GM12878 (cell line): ENCODE measurements around the gene LEUTX. TPM values are rescaled to one million over a fixed set of nuclear protein-coding genes. Genes with fewer than 3 reads are reported as not detected.

ENCODE experiments used
- ATAC-seq: fragments of 200-7000 bp; cut with Tn5 transposase; 3 replicates; pipeline ENCODE4 v1.9.1; 2020; ENCODE audit warnings: mild to moderate bottlenecking, moderate library complexity
- BruUV-seq: library from RNA; stranded (reverse); fragments of 400-500 nt; replicated peaks from 2 replicates; lab custom pipeline; 2021; lab: Mats Ljungman, UMichigan
- CTCF ChIA-PET: fragments of 300-600 bp; sonication (Branson Sonifier 250); formaldehyde crosslinking; extraction: SDS; loops from one replicate; lab custom pipeline; 2021; ENCODE audit warnings: inconsistent platforms; lab: Yijun Ruan, JAX
- POLR2A ChIA-PET: fragments of 350-600 bp; formaldehyde crosslinking; extraction: SDS; loops from one replicate; lab custom pipeline; 2021; ENCODE audit warnings: inconsistent platforms; lab: Charles Lee
- RAD21 ChIA-PET: fragments of 300-600 bp; sonication (Branson Sonifier 250); formaldehyde crosslinking; loops from one replicate; lab custom pipeline; 2023; ENCODE audit warnings: antibody characterized with exemption; ENCODE audit not compliant: unreplicated experiment; lab: Charles Lee
- SMC1A ChIA-PET: fragments of 300-600 bp; sonication (Branson Sonifier 250); formaldehyde crosslinking; loops from one replicate; lab custom pipeline; 2023; ENCODE audit not compliant: unreplicated experiment, uncharacterized antibody; lab: Charles Lee
- DNase-seq: peaks from one replicate; pipeline ENCODE4 v3.0.0-alpha.2; 2011; ENCODE audit warnings: low read depth, low spot score
- FAIRE-seq: peaks from 3 replicates; lab custom pipeline; 2011; peaks lifted over from hg19 to GRCh38; lab: Jason Lieb, UNC
- H2AFZ ChIP-seq: 2 replicates; pipeline ENCODE4 v1.6.0; 2011; ENCODE audit warnings: low read depth, low read length, control low read depth; ENCODE audit not compliant: control insufficient read depth
- H3K27ac ChIP-seq: 2 replicates; pipeline ENCODE4 v1.5.1; 2011; ENCODE audit warnings: control low read depth; ENCODE audit not compliant: control insufficient read depth, insufficient read depth
- H3K27me3 ChIP-seq, 2 experiments: replicated peaks in 1 of 2; 2 replicates each; pipeline versions ENCODE4 v1.6.0 to v1.6.1; 2011; ENCODE audit warnings: low read length in 1 of 2; ENCODE audit not compliant: control insufficient read depth in 2 of 2, insufficient read depth in 2 of 2
- H3K36me3 ChIP-seq, 2 experiments: 2 replicates each; pipeline ENCODE4 v1.5.1; 2011; ENCODE audit warnings: low read length in 1 of 2; ENCODE audit not compliant: control insufficient read depth in 2 of 2, insufficient read depth in 2 of 2
- H3K4me1 ChIP-seq: 2 replicates; pipeline ENCODE4 v1.6.1; 2011; ENCODE audit warnings: mild to moderate bottlenecking, low read length, moderate library complexity, mixed read lengths; ENCODE audit not compliant: control insufficient read depth, insufficient read depth
- H3K4me2 ChIP-seq: 2 replicates; pipeline ENCODE4 v1.6.0; 2011; ENCODE audit warnings: control low read depth; ENCODE audit not compliant: control insufficient read depth, insufficient read depth
- H3K4me3 ChIP-seq: fragments of 200-600 bp; sonication (generic); 2 replicates; pipeline ENCODE4 v1.5.1; 2016
- H3K79me2 ChIP-seq: 2 replicates; pipeline ENCODE4 v1.6.0; 2011; ENCODE audit warnings: low read length; ENCODE audit not compliant: control insufficient read depth, insufficient read depth
- H3K9ac ChIP-seq: 2 replicates; pipeline ENCODE4 v1.8.0; 2011; ENCODE audit warnings: low read length, control low read depth, mixed read lengths; ENCODE audit not compliant: control insufficient read depth, insufficient read depth
- H3K9me3 ChIP-seq: replicated peaks from 3 replicates; pipeline ENCODE4 v1.5.1; 2011; ENCODE audit warnings: mild to moderate bottlenecking, low read length; ENCODE audit not compliant: control insufficient read depth, insufficient read depth
- H4K20me1 ChIP-seq: 2 replicates; pipeline ENCODE4 v1.6.0; 2011; ENCODE audit not compliant: control insufficient read depth, insufficient read depth
- E4F1 ChIP-seq: fragments of 450-650 bp; IDR thresholded peaks from 2 replicates; pipeline ENCODE4 v1.6.1; 2018; ENCODE audit warnings: borderline replicate concordance, mild to moderate bottlenecking; ENCODE audit not compliant: partially characterized antibody
- IKZF1 ChIP-seq: fragments of 450-650 bp; conservative IDR thresholded peaks from 2 replicates; pipeline ENCODE4 v1.6.1; 2017; ENCODE audit warnings: antibody characterized with exemption, mild to moderate bottlenecking
- KDM1A ChIP-seq: fragments of 200-600 bp; sonication (generic); IDR thresholded peaks from 2 replicates; pipeline ENCODE4 v1.6.1; 2016; ENCODE audit warnings: borderline replicate concordance
- NFIC ChIP-seq: IDR thresholded peaks from 2 replicates; pipeline ENCODE4 v1.6.1; 2012; ENCODE audit warnings: low read depth, mild to moderate bottlenecking, inconsistent platforms, low read length, moderate library complexity
- NKRF ChIP-seq: fragments of 450-650 bp; conservative IDR thresholded peaks from 2 replicates; pipeline ENCODE4 v1.6.1; 2017; ENCODE audit warnings: mild to moderate bottlenecking, moderate library complexity
- RCOR1 ChIP-seq: conservative IDR thresholded peaks from 2 replicates; pipeline ENCODE4 v1.6.1; 2012; ENCODE audit warnings: low read depth, low read length, improper control_type of control experiment
- RELB ChIP-seq: fragments of 450-650 bp; IDR thresholded peaks from 2 replicates; pipeline ENCODE4 v1.6.1; 2017; ENCODE audit warnings: low read depth, mild to moderate bottlenecking, moderate library complexity
- SPI1 ChIP-seq: IDR thresholded peaks from 2 replicates; pipeline ENCODE4 v1.6.1; 2011; ENCODE audit warnings: low read depth, mild to moderate bottlenecking, low read length, moderate library complexity, borderline replicate concordance; ENCODE audit not compliant: insufficient read depth
- ZNF592 ChIP-seq: fragments of 450-650 bp; IDR thresholded peaks from 2 replicates; pipeline ENCODE4 v1.6.1; 2017; ENCODE audit warnings: mild to moderate bottlenecking, moderate library complexity
- WGBS: methylation state at CpG from one replicate; pipeline ENCODE4 v1.1.6; 2016; ENCODE audit warnings: low lambda C conversion rate; ENCODE audit not compliant: insufficient replicate concordance, insufficient coverage; ENCODE audit errors: missing lambda C conversion rate; 5-methylcytosine and 5-hydroxymethylcytosine counted together
- in situ Hi-C: fragments of 300-500 bp; cut with MboI; formaldehyde crosslinking; loops from 9 replicates; pipeline ENCODE4 v1.14.3; 2018; ENCODE audit warnings: mixed read lengths
- intact Hi-C: fragments of 100-400 bp; cut with micrococcal nuclease; formaldehyde crosslinking; loops from one replicate; pipeline ENCODE4 v1.14.2; 2022; ENCODE audit not compliant: unreplicated experiment
- polyA plus RNA-seq, 11 experiments: library from polyadenylated mRNA; depleted of rRNA in 4 of 11; unstranded in 6 of 11; stranded (reverse) in 5 of 11; fragments of >200 nt; fragmentation: Nextera tagmentation in 4 of 11; fragmentation: Illumina TruSeq in 1 of 11; extraction: Ambion mirVana in 4 of 11; extraction: Trizol in 1 of 11; gene quantifications; 1 replicate in 1 of 11; 2 replicates in 10 of 11; pipeline versions ENCODE4 v1.2.1 to v1.2.3, GENCODE V29; 2011 to 2016; ENCODE audit warnings: inconsistent platforms in 2 of 11, missing spikeins in 2 of 11, low read depth in 1 of 11
- total RNA-seq, 4 experiments: library from RNA; depleted of rRNA in 3 of 4; stranded (reverse); fragments of >200 nt in 3 of 4; fragmentation: Illumina TruSeq in 1 of 4; extraction: Trizol in 1 of 4; gene quantifications; 2 replicates each; pipeline versions ENCODE4 v1.2.1 to v1.2.3, GENCODE V29; 2013 to 2021

LEUTX gene
- total and polyA plus RNA-seq, 10 of the 15 experiments (the other 5 are each of a cell fraction or from before 2014, with no cell fraction given): 0.29 to 0.46 (median 0.40) TPM; not detected in 4

GRCh38 chr19:39780894-39781293 lies 2.2 kb downstream of the LEUTX start:
- DNase-seq (no peak), FAIRE-seq (no peak), ATAC-seq (no peak)
- ChIA-PET SMC1A (interaction anchor here (0.9 to 4.2 kb wide), 5 partner anchors 10 to 190 kb away, joined by 3 to 16 read pairs (median 5); partner anchors contain the start of gene PSMC4), CTCF (interaction anchor here (0.8 to 4.0 kb wide), 6 partner anchors 12 to 156 kb away, joined by 3 to 38 read pairs (median 5); no protein-coding TSS in a partner anchor), RAD21 (interaction anchor here (0.8 kb wide), 1 partner anchor 107 kb away, joined by 3 read pairs; no protein-coding TSS in a partner anchor), POLR2A (no interaction called here)
- H2AFZ ChIP-seq: no peak overlapping the region
- no peaks in the 10 kb centered on the region for H3K79me2 ChIP-seq
- H3K4me1 ChIP-seq: peaks cover 17% of the 10 kb centered on the region
- no peak overlapping the region for H3K4me3 ChIP-seq
- H3K4me2 ChIP-seq: no peak overlapping the region
- no peaks in the 10 kb centered on the region for H4K20me1 ChIP-seq
- 72% methylated on average over 3 of the region's 3 CpGs for WGBS
- H3K9me3 ChIP-seq: no peaks in the 10 kb centered on the region
- BruUV-seq: no TSS peak
- H3K27me3 ChIP-seq: no peaks in the 10 kb centered on the region
- H3K27ac ChIP-seq: no peak overlapping the region
- in situ Hi-C loops: no loop called here
- no peak overlapping the region for H3K9ac ChIP-seq
- intact Hi-C loops: no loop called here
- no peaks in the 10 kb centered on the region for H3K36me3 ChIP-seq
- TF ChIP-seq RCOR1 (no peak), SPI1 (no peak), NKRF (no peak), IKZF1 (no peak), KDM1A (no peak), RELB (no peak), E4F1 (no peak), ZNF592 (no peak), NFIC (no peak)
